ENCODE data around the gene RTN4RL1.

DNA sequence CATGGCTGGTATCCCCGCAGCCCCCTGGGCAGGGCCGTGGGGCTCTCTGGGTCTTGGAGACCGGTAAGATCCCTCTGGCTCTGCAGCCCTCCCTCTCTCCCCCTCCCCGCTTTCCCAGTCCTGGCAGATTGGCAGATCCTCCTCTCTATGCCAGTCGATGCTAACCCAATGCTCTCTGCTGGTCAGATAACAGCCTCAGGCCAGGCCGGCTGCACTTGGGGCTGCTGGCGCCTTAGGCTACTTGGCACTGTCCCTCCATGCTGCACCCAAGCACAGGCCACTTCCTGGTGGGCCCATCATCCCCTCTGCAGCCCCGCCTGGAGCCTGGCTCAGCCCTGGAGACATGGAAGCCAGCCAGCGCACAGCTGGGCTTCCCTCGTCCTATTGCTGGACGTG, 81.7 kb downstream of the RTN4RL1 start:
- TF ChIP-seq, protein P1, sequence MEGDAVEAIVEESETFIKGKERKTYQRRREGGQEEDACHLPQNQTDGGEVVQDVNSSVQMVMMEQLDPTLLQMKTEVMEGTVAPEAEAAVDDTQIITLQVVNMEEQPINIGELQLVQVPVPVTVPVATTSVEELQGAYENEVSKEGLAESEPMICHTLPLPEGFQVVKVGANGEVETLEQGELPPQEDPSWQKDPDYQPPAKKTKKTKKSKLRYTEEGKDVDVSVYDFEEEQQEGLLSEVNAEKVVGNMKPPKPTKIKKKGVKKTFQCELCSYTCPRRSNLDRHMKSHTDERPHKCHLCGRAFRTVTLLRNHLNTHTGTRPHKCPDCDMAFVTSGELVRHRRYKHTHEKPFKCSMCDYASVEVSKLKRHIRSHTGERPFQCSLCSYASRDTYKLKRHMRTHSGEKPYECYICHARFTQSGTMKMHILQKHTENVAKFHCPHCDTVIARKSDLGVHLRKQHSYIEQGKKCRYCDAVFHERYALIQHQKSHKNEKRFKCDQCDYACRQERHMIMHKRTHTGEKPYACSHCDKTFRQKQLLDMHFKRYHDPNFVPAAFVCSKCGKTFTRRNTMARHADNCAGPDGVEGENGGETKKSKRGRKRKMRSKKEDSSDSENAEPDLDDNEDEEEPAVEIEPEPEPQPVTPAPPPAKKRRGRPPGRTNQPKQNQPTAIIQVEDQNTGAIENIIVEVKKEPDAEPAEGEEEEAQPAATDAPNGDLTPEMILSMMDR (conservative IDR thresholded peaks at IDR 0.05; ENCODE audit: low read depth, low read length): no peak
- TF ChIP-seq RAD21 (IDR thresholded peaks at IDR 0.05; ENCODE audit: low read length) (no peak), SMC3 (IDR thresholded peaks at IDR 0.05; ENCODE audit: low read depth, low read length) (no peak), POLR2A (IDR thresholded peaks at IDR 0.05; ENCODE audit: low read depth, low read length) (no peak), CEBPB (IDR thresholded peaks at IDR 0.05; ENCODE audit: low read depth, low read length) (no peak), BHLHE40 (IDR thresholded peaks at IDR 0.05; ENCODE audit: low read depth, low read length) (no peak)
